ENCODE data around the gene VSTM4.

GRCh38 chr10:49038711-49039110 is 76.6 kb downstream of the VSTM4 start:
- TF ChIP-seq CTCF (conservative IDR thresholded peaks at IDR 0.05; ENCODE audit: low read depth in 2 of 2) (no peak), REST (IDR thresholded peaks at IDR 0.05; ENCODE audit: unreplicated experiment) (no peak), EZH2 (IDR thresholded peaks at IDR 0.05; ENCODE audit: low read depth, unreplicated experiment) (no peak), POLR2AphosphoS5 (IDR thresholded peaks at IDR 0.05; ENCODE audit: low read depth) (no peak), ETS1 (IDR thresholded peaks at IDR 0.05) (no peak), EZH2phosphoT487 (IDR thresholded peaks at IDR 0.05; ENCODE audit: unreplicated experiment) (no peak), JUNB (IDR thresholded peaks at IDR 0.05; ENCODE audit: unreplicated experiment) (no peak), CREB1 (CRISPR knock-in tag; IDR thresholded peaks at IDR 0.05; ENCODE audit: low read depth) (no peak), NANOG (IDR thresholded peaks at IDR 0.05; ENCODE audit: borderline replicate concordance) (no peak), STAT1 (IDR thresholded peaks at IDR 0.05; ENCODE audit: unreplicated experiment) (no peak)

All from GM23338 (cell line).